MG63 (cell line): Measurements from ENCODE around the gene TCAF2. TPM values are rescaled to one million over a fixed set of nuclear protein-coding genes. Genes with fewer than 3 reads are reported as not detected.
"Not testable (repeated sequence)": the region's sequence is repeated elsewhere in the genome, so short reads cannot be mapped to it uniquely, and the experiment has no call there.

ENCODE experiments used
- DNase-seq: peaks from one replicate; pipeline ENCODE4 v3.0.0-alpha.2; 2020
- H3K27me3 ChIP-seq: fragments of 250-450 bp; sonication (Bioruptor Pico); 2 replicates; pipeline ENCODE4 v1.5.1; 2020; ENCODE audit warnings: mild to moderate bottlenecking, moderate library complexity
- H3K36me3 ChIP-seq: fragments of 250-450 bp; sonication (Bioruptor Pico); 2 replicates; pipeline ENCODE4 v1.5.1; 2020; ENCODE audit warnings: mild to moderate bottlenecking, moderate library complexity
- H3K4me3 ChIP-seq: fragments of 250-450 bp; sonication (Bioruptor Pico); 2 replicates; pipeline ENCODE4 v1.5.1; 2020; ENCODE audit warnings: mild to moderate bottlenecking, moderate library complexity
- H3K9me3 ChIP-seq: fragments of 250-450 bp; sonication (Bioruptor Pico); 2 replicates; pipeline ENCODE4 v1.5.1; 2020; ENCODE audit warnings: mild to moderate bottlenecking, moderate library complexity
- total RNA-seq: library from RNA; depleted of rRNA; stranded (reverse); fragments of >200 nt; shearing (Covaris generic); gene quantifications from 2 replicates; pipeline ENCODE4 v1.2.3, GENCODE V29; 2014; ENCODE audit warnings: low replicate concordance; rRNA removed

TCAF2 gene
- total RNA-seq: 0.72 and 6.2 TPM in 2 replicates

DNA sequence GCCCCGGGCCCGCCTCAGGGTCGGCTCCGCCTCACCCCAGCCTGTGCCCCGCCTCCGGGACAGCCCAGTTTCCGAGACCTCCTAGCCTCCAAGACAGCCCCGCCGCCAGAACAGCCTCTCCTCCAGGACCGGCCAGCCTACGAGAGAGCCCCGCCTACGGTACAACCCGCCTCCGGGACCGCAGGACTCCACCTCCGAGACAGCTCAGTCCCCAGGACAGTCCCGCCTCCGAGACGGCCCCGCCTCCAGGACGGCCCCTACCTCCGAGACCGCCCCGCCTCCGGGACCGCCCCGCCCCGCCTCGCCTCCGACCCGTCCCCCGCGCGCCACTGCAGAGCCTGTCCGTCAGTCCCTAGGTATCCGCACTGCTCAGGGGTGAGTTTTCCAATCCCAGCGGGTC is at the start of gene TCAF2:
TCAF2 (plus strand) TSS at position 329 of the 400 bp plus-strand sequence.
- H3K4me3 ChIP-seq, H3K9me3 ChIP-seq, H3K27me3 ChIP-seq, DNase-seq, H3K36me3 ChIP-seq: not testable (repeated sequence)

- not testable (repeated sequence) for H3K36me3 ChIP-seq, H3K4me3 ChIP-seq, H3K9me3 ChIP-seq, H3K27me3 ChIP-seq, DNase-seq
Measured at GRCh38 chr7:143571501-143571900, 49.3 kb upstream of the TCAF2 start, which contains the start of gene CTAGE15. Gene CTAGE15 (plus strand): TSS chr7:143571801. CDS start chr7:143571818, 17 bp downstream.

- H3K36me3 ChIP-seq, H3K4me3 ChIP-seq, H3K9me3 ChIP-seq, H3K27me3 ChIP-seq, DNase-seq: not testable (repeated sequence)
Measured at GRCh38 chr7:143588183-143588582, 32.6 kb upstream of the TCAF2 start.

DNA sequence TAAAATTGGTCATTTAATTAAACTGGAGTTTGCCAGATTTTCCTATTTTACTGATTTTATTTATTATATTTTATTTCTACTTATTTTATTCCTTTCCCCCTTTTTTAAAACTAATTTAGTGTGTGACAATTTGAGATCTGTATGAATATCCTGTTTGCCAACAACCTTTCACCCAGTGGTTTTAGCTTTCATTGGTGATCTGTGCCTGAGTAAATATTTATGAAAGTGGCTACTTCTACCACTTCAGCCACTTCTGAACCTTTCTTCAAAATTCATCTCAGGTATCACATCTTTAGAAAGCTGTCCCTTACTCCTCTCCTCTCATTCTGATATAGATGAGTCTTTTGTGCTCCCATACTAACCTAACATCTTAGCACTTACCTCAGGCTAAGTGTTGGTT is 30.9 kb upstream of the TCAF2 start:
- H3K9me3 ChIP-seq, DNase-seq, H3K27me3 ChIP-seq, H3K36me3 ChIP-seq, H3K4me3 ChIP-seq: not testable (repeated sequence)

DNA sequence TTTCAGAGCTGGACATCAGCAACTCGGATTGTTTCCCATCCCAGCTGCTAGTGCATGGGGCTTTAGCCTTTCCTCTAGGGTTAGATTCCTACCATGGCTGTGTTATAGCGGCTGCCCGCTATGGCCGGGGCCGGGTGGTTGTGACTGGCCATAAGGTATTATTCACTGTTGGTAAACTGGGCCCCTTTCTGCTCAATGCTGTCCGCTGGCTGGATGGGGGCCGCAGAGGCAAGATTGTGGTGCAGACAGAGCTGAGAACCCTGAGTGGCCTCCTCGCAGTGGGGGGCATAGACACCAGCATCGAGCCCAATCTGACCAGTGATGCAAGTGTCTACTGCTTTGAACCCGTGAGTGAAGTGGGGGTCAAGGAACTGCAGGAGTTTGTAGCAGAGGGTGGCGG is 22.7 kb upstream of the TCAF2 start:
- not testable (repeated sequence) for H3K36me3 ChIP-seq, H3K27me3 ChIP-seq, H3K9me3 ChIP-seq, DNase-seq, H3K4me3 ChIP-seq

DNA sequence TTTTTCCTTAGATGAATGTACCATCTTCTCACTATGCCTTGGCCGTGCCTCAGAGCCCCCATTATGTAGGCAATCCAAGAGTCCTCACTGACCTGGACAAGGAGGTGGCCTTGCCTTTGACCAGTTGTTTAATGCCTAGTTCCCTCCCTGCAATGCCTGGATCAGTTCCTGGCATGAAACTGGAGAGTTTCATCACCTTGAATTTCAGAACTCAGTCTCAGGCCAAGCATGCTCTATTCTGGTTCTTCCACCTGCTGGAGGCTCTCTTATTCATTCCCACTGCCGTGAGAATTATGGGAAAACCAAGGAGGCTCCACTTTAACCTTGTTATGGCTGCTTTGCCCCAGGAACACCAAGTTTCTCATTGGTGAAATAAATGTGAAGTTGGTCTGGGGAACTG is 17.2 kb upstream of the TCAF2 start:
- H3K4me3 ChIP-seq, H3K27me3 ChIP-seq, H3K9me3 ChIP-seq, H3K36me3 ChIP-seq, DNase-seq: not testable (repeated sequence)

DNA sequence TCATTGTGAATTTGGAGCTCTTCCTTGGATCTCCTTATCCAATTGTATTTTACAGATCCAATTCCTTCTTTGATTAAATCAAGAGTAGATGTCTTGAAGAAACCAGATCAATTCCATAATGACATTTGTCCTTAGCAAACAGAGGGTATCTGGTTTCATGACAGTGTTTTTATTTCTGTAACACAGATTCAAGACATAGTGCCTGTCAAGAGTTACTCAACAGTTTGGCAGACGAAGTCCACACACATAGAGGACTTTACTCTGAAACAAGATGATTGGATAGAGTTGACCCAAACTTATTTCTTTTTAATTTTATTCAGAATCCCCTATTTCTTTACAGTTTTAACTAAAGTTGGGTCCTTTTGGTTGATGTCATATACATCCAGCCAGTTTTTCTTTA is 14.7 kb upstream of the TCAF2 start:
- H3K4me3 ChIP-seq, H3K9me3 ChIP-seq, H3K27me3 ChIP-seq, DNase-seq, H3K36me3 ChIP-seq: not testable (repeated sequence)

DNA sequence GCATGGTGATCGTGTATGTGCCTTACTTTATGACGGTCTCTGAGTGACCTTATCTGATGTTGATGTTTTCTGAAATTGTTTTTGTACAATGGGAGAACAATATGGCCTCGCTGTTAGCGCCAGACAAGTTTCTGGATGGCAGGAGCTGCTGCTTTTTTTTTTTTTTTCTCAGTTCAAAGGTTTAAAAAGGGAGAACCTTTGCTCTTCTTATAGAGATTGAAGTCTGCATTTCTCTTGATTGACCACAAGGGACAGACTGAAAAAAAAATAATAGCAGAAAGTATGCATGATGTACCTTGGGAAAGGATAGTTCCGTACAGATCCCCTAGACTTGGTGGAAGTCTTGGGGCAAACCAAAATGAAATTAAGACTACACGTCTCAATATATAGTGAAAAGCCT is 5.2 kb upstream of the TCAF2 start:
- DNase-seq, H3K9me3 ChIP-seq, H3K36me3 ChIP-seq, H3K4me3 ChIP-seq, H3K27me3 ChIP-seq: not testable (repeated sequence)

GRCh38 chr7:143617204-143617603 is 3.6 kb upstream of the TCAF2 start:
- not testable (repeated sequence) for H3K9me3 ChIP-seq, H3K27me3 ChIP-seq, H3K36me3 ChIP-seq, H3K4me3 ChIP-seq, DNase-seq

GRCh38 chr7:143620058-143620457 is 716 bp upstream of the TCAF2 start:
- DNase-seq, H3K9me3 ChIP-seq, H3K27me3 ChIP-seq, H3K4me3 ChIP-seq, H3K36me3 ChIP-seq: not testable (repeated sequence)

DNA sequence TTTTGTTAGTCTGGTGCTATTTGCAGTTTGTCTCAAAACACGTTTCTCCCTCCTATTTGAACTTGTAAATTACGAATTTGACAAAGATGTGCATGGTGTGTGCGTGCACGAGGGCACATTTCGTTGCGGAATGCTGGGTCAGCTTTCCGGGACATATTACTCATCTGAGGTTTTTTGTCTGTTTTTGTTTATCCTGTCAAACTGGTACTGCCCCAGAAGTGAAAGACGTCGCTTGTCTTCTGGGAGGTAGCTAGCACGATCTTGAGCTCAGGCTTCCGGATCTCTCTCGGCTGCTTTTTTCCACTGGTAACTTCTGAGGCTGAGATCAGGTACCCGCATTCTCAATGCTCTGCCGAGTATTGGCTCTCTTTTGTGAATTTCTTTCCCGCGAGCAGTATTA is 401 bp downstream of the TCAF2 start:
- not testable (repeated sequence) for H3K9me3 ChIP-seq, DNase-seq, H3K27me3 ChIP-seq, H3K4me3 ChIP-seq, H3K36me3 ChIP-seq

GRCh38 chr7:143622130-143622529 is 1.4 kb downstream of the TCAF2 start:
- H3K4me3 ChIP-seq, H3K36me3 ChIP-seq, H3K9me3 ChIP-seq, H3K27me3 ChIP-seq, DNase-seq: not testable (repeated sequence)

DNA sequence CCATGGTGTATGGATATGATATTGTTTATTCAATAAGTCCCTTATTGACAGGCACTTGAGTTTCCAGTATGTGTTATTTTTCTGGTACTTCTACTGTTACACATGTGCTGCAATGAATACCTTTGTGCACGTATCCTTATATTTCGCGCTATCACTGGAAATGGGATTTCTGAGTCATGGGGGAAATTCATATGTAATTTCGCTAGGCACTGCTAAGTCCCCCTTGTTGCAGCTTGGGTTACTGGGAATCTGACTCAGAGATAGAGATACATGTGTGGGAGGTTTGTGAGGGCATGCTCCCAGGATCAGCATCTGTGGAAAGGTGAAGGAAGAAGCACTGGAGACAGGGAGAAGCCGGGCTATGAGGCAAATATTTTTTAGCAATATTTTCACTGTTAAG is 9.9 kb downstream of the TCAF2 start:
- not testable (repeated sequence) for H3K27me3 ChIP-seq, H3K36me3 ChIP-seq, H3K4me3 ChIP-seq, DNase-seq, H3K9me3 ChIP-seq

- not testable (repeated sequence) for H3K27me3 ChIP-seq, H3K36me3 ChIP-seq, DNase-seq, H3K4me3 ChIP-seq, H3K9me3 ChIP-seq
Measured at GRCh38 chr7:143632506-143632905, 11.7 kb downstream of the TCAF2 start.

- DNase-seq, H3K9me3 ChIP-seq, H3K36me3 ChIP-seq, H3K4me3 ChIP-seq, H3K27me3 ChIP-seq: not testable (repeated sequence)
Measured at GRCh38 chr7:143633013-143633618, 12.3 kb downstream of the TCAF2 start.

DNA sequence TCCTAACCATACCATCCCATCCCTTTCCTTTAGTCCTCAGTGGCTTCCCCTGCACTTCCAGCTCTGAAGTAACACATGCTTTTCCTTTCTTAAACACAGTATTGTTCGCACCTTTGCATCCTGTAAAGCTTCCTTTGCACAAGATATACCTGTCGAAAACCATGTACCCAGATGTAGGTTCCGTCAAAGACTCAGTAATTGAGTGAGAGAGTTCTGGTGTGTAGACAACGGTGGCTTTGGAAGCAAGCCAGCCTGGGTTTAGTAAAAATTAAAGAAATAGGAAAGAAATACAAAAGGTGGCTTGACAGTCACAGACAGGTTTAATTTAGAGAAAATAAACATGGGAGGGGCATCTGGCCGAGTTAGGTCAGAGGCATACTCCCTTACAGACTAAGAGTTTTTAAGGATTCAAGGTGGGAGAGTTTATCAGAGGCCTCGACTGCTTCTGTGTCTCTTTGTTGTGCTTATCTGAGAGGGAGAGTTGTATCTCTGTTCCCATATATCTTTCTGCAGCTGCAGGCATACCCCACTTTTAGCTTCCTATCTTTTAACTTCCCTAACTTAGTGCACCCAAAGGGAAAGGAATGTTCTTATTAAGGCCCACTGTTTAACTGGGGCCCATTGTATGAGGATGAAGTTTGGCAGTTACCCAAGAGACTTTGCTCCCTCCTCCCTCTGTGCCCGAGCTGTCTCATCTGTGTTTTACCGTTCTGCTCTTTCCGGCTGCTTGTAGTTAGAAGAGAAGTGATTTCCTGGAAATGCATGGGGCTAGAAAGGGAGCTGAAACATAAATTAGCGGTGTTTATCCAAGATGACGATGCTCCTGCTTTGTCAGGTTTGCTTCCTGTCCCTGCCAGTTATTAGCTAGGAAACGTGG is 14.8 kb downstream of the TCAF2 start:
- not testable (repeated sequence) for H3K27me3 ChIP-seq, DNase-seq, H3K4me3 ChIP-seq, H3K36me3 ChIP-seq, H3K9me3 ChIP-seq

DNA sequence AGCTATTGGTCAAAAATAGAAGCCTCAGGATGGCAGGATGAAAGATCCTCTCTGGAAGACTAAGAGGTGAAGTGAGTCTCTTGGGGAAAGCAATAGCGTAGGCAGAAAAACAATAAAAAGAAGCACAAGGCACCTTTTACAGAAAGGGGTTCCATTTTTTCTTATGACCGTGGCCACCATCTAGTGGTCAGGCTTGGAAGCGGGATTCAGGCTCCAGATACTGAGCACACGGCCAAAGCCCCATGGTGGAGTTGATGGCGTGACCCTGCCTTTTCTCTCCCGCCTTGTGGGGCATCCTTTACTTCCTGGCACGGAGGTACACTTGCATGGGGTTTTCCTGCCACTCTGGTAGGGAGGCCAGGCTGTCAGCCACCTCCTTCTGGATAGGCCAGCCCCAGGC is 18.6 kb downstream of the TCAF2 start:
- not testable (repeated sequence) for H3K36me3 ChIP-seq, H3K27me3 ChIP-seq, H3K4me3 ChIP-seq, H3K9me3 ChIP-seq, DNase-seq

DNA sequence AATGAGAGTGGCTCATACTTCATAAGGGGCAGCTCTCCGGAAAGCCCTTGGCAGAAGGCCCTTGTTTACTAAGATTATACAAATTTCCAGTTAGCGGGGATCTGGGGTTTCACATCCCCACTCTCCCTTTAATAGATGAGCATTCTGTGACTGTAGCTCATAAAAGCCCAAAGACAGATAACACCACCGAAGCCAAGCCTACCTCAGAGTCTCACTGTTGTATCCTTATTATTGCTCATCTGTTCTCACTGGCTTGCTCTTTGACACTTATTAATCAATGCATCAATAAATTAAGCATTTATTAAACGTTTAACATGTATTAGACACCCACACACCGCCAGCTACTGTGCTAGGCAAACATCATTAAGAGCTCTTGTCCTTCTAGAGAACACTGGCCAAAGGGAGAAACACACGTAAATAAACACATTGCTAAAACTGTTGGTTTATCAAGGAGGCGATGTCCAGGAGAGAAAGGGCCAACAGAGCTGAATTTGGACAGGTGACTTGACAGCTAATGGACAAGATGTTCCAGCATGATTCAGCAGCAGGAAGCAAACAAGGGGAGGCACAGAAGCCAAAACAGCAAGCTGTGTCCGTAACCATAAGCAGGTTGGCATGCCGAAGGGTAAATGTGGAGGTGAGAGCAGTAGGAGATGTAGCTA is 19.9 kb downstream of the TCAF2 start:
- H3K36me3 ChIP-seq, H3K27me3 ChIP-seq, H3K9me3 ChIP-seq, DNase-seq, H3K4me3 ChIP-seq: not testable (repeated sequence)
